Trophoblast cell (in vitro differentiated cells and primary cell): ENCODE measurements around the gene PPP3R2.

ENCODE experiments used
- DNase-seq, 2 donors: peaks; one replicate each; pipeline ENCODE4 v3.0.0-alpha.2; 2016
- H2AFZ ChIP-seq: 2 replicates; pipeline ENCODE4 v1.6.1; 2013; ENCODE audit warnings: low read length, moderate library complexity, mild to moderate bottlenecking; ENCODE audit not compliant: insufficient read depth, poor library complexity
- H2AK5ac ChIP-seq: 2 replicates; pipeline ENCODE4 v1.6.1; 2013; ENCODE audit warnings: mild to moderate bottlenecking, low read length
- H2BK120ac ChIP-seq: 2 replicates; pipeline ENCODE4 v1.6.1; 2013; ENCODE audit warnings: low read length, mild to moderate bottlenecking, moderate library complexity; ENCODE audit not compliant: insufficient read depth, poor library complexity
- H2BK12ac ChIP-seq: 2 replicates; pipeline ENCODE4 v1.6.1; 2013; ENCODE audit warnings: mild to moderate bottlenecking, low read length, moderate library complexity
- H2BK5ac ChIP-seq: 2 replicates; pipeline ENCODE4 v1.6.1; 2013; ENCODE audit warnings: low read length, low read depth, moderate library complexity, mild to moderate bottlenecking; ENCODE audit not compliant: poor library complexity
- H3K14ac ChIP-seq: 2 replicates; pipeline ENCODE4 v1.6.1; 2013; ENCODE audit warnings: mild to moderate bottlenecking, low read length
- H3K18ac ChIP-seq: 2 replicates; pipeline ENCODE4 v1.6.1; 2013; ENCODE audit warnings: mild to moderate bottlenecking, low read length
- H3K23ac ChIP-seq: 2 replicates; pipeline ENCODE4 v1.6.1; 2013; ENCODE audit warnings: low read length
- H3K27ac ChIP-seq: 2 replicates; pipeline ENCODE4 v1.5.1; 2013; ENCODE audit warnings: low read depth, mild to moderate bottlenecking, inconsistent platforms, low read length, moderate library complexity
- H3K27me3 ChIP-seq: 2 replicates; pipeline ENCODE4 v1.6.1; 2013; ENCODE audit warnings: inconsistent platforms, mild to moderate bottlenecking, low read length, moderate library complexity; ENCODE audit not compliant: insufficient read depth
- H3K36me3 ChIP-seq, 2 experiments: 1 replicate in 1 of 2; 2 replicates in 1 of 2; pipeline ENCODE4 v1.6.1; 2013; ENCODE audit warnings: low read length in 2 of 2, mild to moderate bottlenecking in 2 of 2, moderate library complexity in 1 of 2; ENCODE audit not compliant: insufficient read depth in 2 of 2, control insufficient read depth in 1 of 2
- H3K4ac ChIP-seq: 2 replicates; pipeline ENCODE4 v1.6.1; 2013; ENCODE audit warnings: low read depth, mild to moderate bottlenecking, low read length, moderate library complexity
- H3K4me1 ChIP-seq, 2 experiments: 1 replicate in 1 of 2; 2 replicates in 1 of 2; pipeline ENCODE4 v1.6.1; 2013; ENCODE audit warnings: low read length in 2 of 2, mild to moderate bottlenecking in 2 of 2, moderate library complexity in 1 of 2; ENCODE audit not compliant: insufficient read depth in 2 of 2, control insufficient read depth in 1 of 2
- H3K4me2 ChIP-seq: 2 replicates; pipeline ENCODE4 v1.6.1; 2013; ENCODE audit warnings: inconsistent platforms, mild to moderate bottlenecking, low read length, moderate library complexity
- H3K4me3 ChIP-seq: 2 replicates; pipeline ENCODE4 v1.5.1; 2013; ENCODE audit warnings: mild to moderate bottlenecking, low read depth, low read length, inconsistent platforms
- H3K79me1 ChIP-seq: one replicate; pipeline ENCODE4 v1.6.1; 2013; ENCODE audit warnings: low read length
- H3K79me2 ChIP-seq: 2 replicates; pipeline ENCODE4 v1.6.1; 2013; ENCODE audit warnings: low read length, mild to moderate bottlenecking; ENCODE audit not compliant: control insufficient read depth, insufficient read depth, poor library complexity
- H3K9ac ChIP-seq: 2 replicates; pipeline ENCODE4 v1.6.1; 2013; ENCODE audit warnings: mild to moderate bottlenecking, low read length
- H3K9me3 ChIP-seq: 2 replicates; pipeline ENCODE4 v1.6.1; 2013; ENCODE audit warnings: low read depth, mild to moderate bottlenecking, control low read depth, inconsistent platforms, low read length; ENCODE audit not compliant: insufficient read depth
- H4K12ac ChIP-seq: 2 replicates; pipeline ENCODE4 v1.6.1; 2013; ENCODE audit warnings: low read depth, mild to moderate bottlenecking, low read length, moderate library complexity
- H4K8ac ChIP-seq: 2 replicates; pipeline ENCODE4 v1.6.1; 2013; ENCODE audit warnings: low read depth, mild to moderate bottlenecking, low read length, moderate library complexity
- H4K91ac ChIP-seq: one replicate; pipeline ENCODE4 v1.6.1; 2013; ENCODE audit warnings: low read depth, mild to moderate bottlenecking, low read length, moderate library complexity
- WGBS: extraction: QIAGEN DNeasy Blood & Tissue Kit; methylation state at CpG from one replicate; pipeline ENCODE4 v1.1.7; 2013; ENCODE audit warnings: missing lambda C conversion rate; ENCODE audit not compliant: insufficient read length, insufficient coverage; ENCODE audit errors: extremely low coverage; 5-methylcytosine and 5-hydroxymethylcytosine counted together

Gene PPP3R2

GRCh38 chr9:101629636-101630035 is 34.9 kb upstream of the PPP3R2 start:
- 100% methylated on average over 1 of the region's 5 CpGs for WGBS
- no peak overlapping the region for H3K27ac ChIP-seq
- no peak overlapping the region for H2BK120ac ChIP-seq
- H2BK12ac ChIP-seq = no peak overlapping the region
- no peaks in the 10 kb centered on the region for H3K79me2 ChIP-seq
- no peak overlapping the region for H4K91ac ChIP-seq
- H3K27me3 ChIP-seq = no peaks in the 10 kb centered on the region
- H2AFZ ChIP-seq = no peak overlapping the region
- no peaks in the 10 kb centered on the region for H3K4me1 ChIP-seq
- no peak overlapping the region for H3K14ac ChIP-seq
- DNase-seq = no peak
- no peak overlapping the region for H3K9ac ChIP-seq
- no peak overlapping the region for H3K18ac ChIP-seq
- H3K23ac ChIP-seq = no peak overlapping the region
- H3K4me2 ChIP-seq = no peak overlapping the region
- no peak overlapping the region for H4K8ac ChIP-seq
- no peaks in the 10 kb centered on the region for H3K9me3 ChIP-seq
- H2BK5ac ChIP-seq = no peak overlapping the region
- no peaks in the 10 kb centered on the region for H3K36me3 ChIP-seq
- H3K4ac ChIP-seq = no peak overlapping the region
- no peak overlapping the region for H4K12ac ChIP-seq
- H3K79me1 ChIP-seq = no peaks in the 10 kb centered on the region
- no peak overlapping the region for H3K4me3 ChIP-seq
- no peak overlapping the region for H2AK5ac ChIP-seq

GRCh38 chr9:101628173-101628572 is 33.4 kb upstream of the PPP3R2 start:
- Histone ChIP-seq H2AFZ (no peak overlapping the region), H3K27me3 (no peaks in the 10 kb centered on the region), H4K91ac (no peak overlapping the region), H3K4me2 (no peak overlapping the region), H3K9me3 (no peaks in the 10 kb centered on the region), H4K12ac (no peak overlapping the region), H3K4me1 (no peaks in the 10 kb centered on the region), H3K79me2 (no peaks in the 10 kb centered on the region), H3K14ac (no peak overlapping the region), H3K4me3 (no peak overlapping the region), H2AK5ac (no peak overlapping the region), H2BK12ac (no peak overlapping the region), H3K36me3 (no peaks in the 10 kb centered on the region), H3K23ac (no peak overlapping the region), H3K18ac (no peak overlapping the region), H3K79me1 (no peaks in the 10 kb centered on the region), H3K4ac (no peak overlapping the region), H2BK120ac (no peak overlapping the region), H4K8ac (no peak overlapping the region), H3K27ac (no peak overlapping the region), H2BK5ac (no peak overlapping the region), H3K9ac (no peak overlapping the region)
- no peak for DNase-seq
- WGBS = no CpG with 5 or more reads among the region's 4 CpGs

GRCh38 chr9:101626295-101626694 is 31.5 kb upstream of the PPP3R2 start:
- no peaks in the 10 kb centered on the region for H3K27me3 ChIP-seq
- H2BK120ac ChIP-seq = no peak overlapping the region
- no peak overlapping the region for H3K4ac ChIP-seq
- no peak for DNase-seq
- H3K27ac ChIP-seq = no peak overlapping the region
- no CpG with 5 or more reads among the region's 1 CpG for WGBS
- H3K9ac ChIP-seq = no peak overlapping the region
- no peak overlapping the region for H2AFZ ChIP-seq
- no peaks in the 10 kb centered on the region for H3K9me3 ChIP-seq
- H2BK12ac ChIP-seq = no peak overlapping the region
- H3K14ac ChIP-seq = no peak overlapping the region
- H3K18ac ChIP-seq = no peak overlapping the region
- no peak overlapping the region for H4K91ac ChIP-seq
- H3K36me3 ChIP-seq = no peaks in the 10 kb centered on the region
- no peak overlapping the region for H3K4me2 ChIP-seq
- H3K4me1 ChIP-seq = no peaks in the 10 kb centered on the region
- no peak overlapping the region for H2BK5ac ChIP-seq
- no peak overlapping the region for H3K23ac ChIP-seq
- H4K8ac ChIP-seq = no peak overlapping the region
- H3K4me3 ChIP-seq = no peak overlapping the region
- no peak overlapping the region for H2AK5ac ChIP-seq
- H3K79me2 ChIP-seq = no peaks in the 10 kb centered on the region
- no peaks in the 10 kb centered on the region for H3K79me1 ChIP-seq
- H4K12ac ChIP-seq = no peak overlapping the region

- WGBS = no CpG with 5 or more reads among the region's 2 CpGs
- H2AK5ac ChIP-seq = no peak overlapping the region
These were observed 31.1 kb upstream of the PPP3R2 start for GRCh38 chr9:101625876-101626275.

More at GRCh38 chr9:101625876-101626275, 31.1 kb upstream of the PPP3R2 start:
- H2BK5ac ChIP-seq = no peak overlapping the region
- H2BK12ac ChIP-seq = no peak overlapping the region
- no peak for DNase-seq
- H3K9me3 ChIP-seq = no peaks in the 10 kb centered on the region
- H2BK120ac ChIP-seq = no peak overlapping the region
- no peak overlapping the region for H3K4ac ChIP-seq
- no peaks in the 10 kb centered on the region for H3K4me1 ChIP-seq
- no peak overlapping the region for H3K18ac ChIP-seq
- H3K14ac ChIP-seq = no peak overlapping the region
- H3K9ac ChIP-seq = no peak overlapping the region
- H4K12ac ChIP-seq = no peak overlapping the region
- no peaks in the 10 kb centered on the region for H3K36me3 ChIP-seq
- no peak overlapping the region for H3K4me2 ChIP-seq
- no peaks in the 10 kb centered on the region for H3K79me2 ChIP-seq
- no peak overlapping the region for H4K91ac ChIP-seq
- no peak overlapping the region for H4K8ac ChIP-seq
- H3K23ac ChIP-seq = no peak overlapping the region
- no peak overlapping the region for H3K4me3 ChIP-seq
- no peaks in the 10 kb centered on the region for H3K27me3 ChIP-seq
- H2AFZ ChIP-seq = no peak overlapping the region
- no peak overlapping the region for H3K27ac ChIP-seq
- H3K79me1 ChIP-seq = no peaks in the 10 kb centered on the region
